GM23338 (cell line): ENCODE results near the gene NTM. TPM values are rescaled to one million over a fixed set of nuclear protein-coding genes. Genes with fewer than 3 reads are reported as not detected.
A peak's percentile ranks its signal among the peaks of the same experiment; 100 is the strongest.

Source experiments
- ATAC-seq: fragments of 200-7000 bp; cut with Tn5 transposase; 3 replicates; pipeline ENCODE4 v1.9.1; 2020
- DNase-seq: peaks from one replicate; pipeline ENCODE4 v3.0.0-alpha.2; 2015; ENCODE audit warnings: low spot score
- H2AFZ ChIP-seq: fragments of 200-600 bp; sonication (generic); 2 replicates; pipeline ENCODE4 v1.8.0; 2016; ENCODE audit warnings: antibody characterized with exemption, mild to moderate bottlenecking, moderate library complexity
- H3F3A ChIP-seq: fragments of 200-600 bp; sonication (generic); replicated peaks from 2 replicates; pipeline ENCODE4 v1.8.0; 2017; ENCODE audit warnings: antibody characterized with exemption, mixed run types, low read depth
- H3K27ac ChIP-seq: fragments of 200-600 bp; sonication (generic); 2 replicates; pipeline ENCODE4 v1.6.1; 2016; ENCODE audit warnings: low read depth
- H3K27me3 ChIP-seq: fragments of 200-600 bp; sonication (generic); 2 replicates; pipeline ENCODE4 v1.8.0; 2016; ENCODE audit warnings: mild to moderate bottlenecking, mixed run types, moderate library complexity; ENCODE audit not compliant: insufficient read depth
- H3K36me3 ChIP-seq: fragments of 200-600 bp; sonication (generic); 2 replicates; pipeline ENCODE4 v1.8.0; 2016; ENCODE audit warnings: mild to moderate bottlenecking; ENCODE audit not compliant: insufficient read depth
- H3K4me1 ChIP-seq: fragments of 200-600 bp; sonication (generic); 2 replicates; pipeline ENCODE4 v1.8.0; 2016; ENCODE audit warnings: mild to moderate bottlenecking, moderate library complexity; ENCODE audit not compliant: insufficient read depth
- H3K4me2 ChIP-seq: fragments of 200-600 bp; sonication (generic); 2 replicates; pipeline ENCODE4 v1.7.1; 2017; ENCODE audit warnings: mixed run types
- H3K4me3 ChIP-seq: fragments of 200-600 bp; sonication (generic); 2 replicates; pipeline ENCODE4 v1.6.1; 2016; ENCODE audit warnings: mixed run types
- H3K79me2 ChIP-seq: fragments of 200-600 bp; sonication (generic); replicated peaks from 2 replicates; pipeline ENCODE4 v1.8.0; 2017; ENCODE audit warnings: mild to moderate bottlenecking; ENCODE audit not compliant: insufficient read depth
- H3K9me2 ChIP-seq: fragments of 200-600 bp; sonication (generic); 2 replicates; pipeline ENCODE4 v1.8.0; 2017; ENCODE audit not compliant: insufficient read depth
- H4K20me1 ChIP-seq: fragments of 200-600 bp; sonication (generic); replicated peaks from 2 replicates; pipeline ENCODE4 v1.8.0; 2017; ENCODE audit warnings: mild to moderate bottlenecking; ENCODE audit not compliant: insufficient read depth
- H3K27ac Mint-ChIP-seq: 2 replicates; pipeline ENCODE4 v1.8.0; 2020; ENCODE audit warnings: inconsistent platforms, mild to moderate bottlenecking, moderate library complexity, mixed read lengths
- H3K27me3 Mint-ChIP-seq: 3 replicates; pipeline ENCODE4 v1.8.0; 2022; ENCODE audit warnings: low read depth, mild to moderate bottlenecking, moderate library complexity, mixed read lengths, inconsistent platforms; ENCODE audit not compliant: insufficient read depth, poor library complexity
- H3K36me3 Mint-ChIP-seq: 3 replicates; pipeline ENCODE4 v1.8.0; 2021; ENCODE audit warnings: low read depth, mild to moderate bottlenecking, inconsistent platforms, moderate library complexity, mixed read lengths
- H3K4me1 Mint-ChIP-seq: 3 replicates; pipeline ENCODE4 v1.8.0; 2020; ENCODE audit warnings: mild to moderate bottlenecking, inconsistent platforms, mixed read lengths
- H3K4me3 Mint-ChIP-seq: 3 replicates; pipeline ENCODE4 v1.8.0; 2021; ENCODE audit warnings: moderate library complexity, mild to moderate bottlenecking, inconsistent platforms, mixed read lengths
- H3K9me3 Mint-ChIP-seq: 3 replicates; pipeline ENCODE4 v1.8.0; 2020; ENCODE audit warnings: moderate library complexity, mild to moderate bottlenecking, inconsistent platforms, mixed read lengths
- CTCF ChIP-seq, 2 experiments: fragments of 200-600 bp in 1 of 2; sonication (generic) in 1 of 2; conservative IDR thresholded peaks; 2 replicates each; pipeline versions ENCODE4 v1.5.1 to v1.6.1; 2016 to 2017; ENCODE audit warnings: antibody characterized with exemption in 2 of 2, low read depth in 2 of 2, mild to moderate bottlenecking in 2 of 2, moderate library complexity in 1 of 2
- EZH2 ChIP-seq: fragments of 200-600 bp; sonication (generic); IDR thresholded peaks from one replicate; pipeline ENCODE4 v1.8.0; 2017; ENCODE audit warnings: antibody characterized with exemption, mild to moderate bottlenecking, low read depth; ENCODE audit not compliant: unreplicated experiment
- NANOG ChIP-seq: IDR thresholded peaks from 2 replicates; pipeline ENCODE4 v1.6.1; 2016; ENCODE audit warnings: antibody characterized with exemption, borderline replicate concordance
- POLR2AphosphoS5 ChIP-seq: IDR thresholded peaks from 2 replicates; pipeline ENCODE4 v1.6.1; 2016; ENCODE audit warnings: antibody characterized with exemption, low read depth
- REST ChIP-seq: IDR thresholded peaks from one replicate; pipeline ENCODE4 v1.6.1; 2018; ENCODE audit warnings: antibody characterized with exemption; ENCODE audit not compliant: unreplicated experiment
- STAT1 ChIP-seq: IDR thresholded peaks from one replicate; pipeline ENCODE4 v1.6.1; 2016; ENCODE audit warnings: antibody characterized with exemption; ENCODE audit not compliant: unreplicated experiment
- polyA plus RNA-seq: library from polyadenylated mRNA; unstranded; fragments of >200 nt; fragmentation: Nextera tagmentation; extraction: Ambion mirVana; gene quantifications from 2 replicates; pipeline ENCODE4 v1.2.1, GENCODE V29; 2016
- total RNA-seq: library from RNA; depleted of rRNA; stranded (reverse); fragments of >200 nt; shearing (Covaris generic); gene quantifications from 2 replicates; pipeline ENCODE4 v1.2.3, GENCODE V29; 2014

NTM gene
- total and polyA plus RNA-seq, 2 experiments from 2014 or later = 10.6 to 14.6 TPM

GRCh38 chr11:132177106-132177505, 806.7 kb downstream of the NTM start:
- H4K20me1 ChIP-seq = no peaks in the 10 kb centered on the region
- peak; percentile 34; the same call in 2 of the 3 replicates for ATAC-seq

GRCh38 chr11:132184079-132184478, 813.7 kb downstream of the NTM start:
- Histone ChIP-seq H3K27me3 (no peaks in the 10 kb centered on the region), H2AFZ (no peak overlapping the region), H4K20me1 (no peaks in the 10 kb centered on the region), H3K9me2 (no peaks in the 10 kb centered on the region), H3K4me2 (no peak overlapping the region), H3F3A (no peaks in the 10 kb centered on the region), H3K79me2 (no peaks in the 10 kb centered on the region), H3K4me3 (no peak overlapping the region), H3K27ac (no peak overlapping the region), H3K4me1 (no peaks in the 10 kb centered on the region), H3K36me3 (no peaks in the 10 kb centered on the region)
- Mint-ChIP-seq H3K4me3 (no peak overlapping the region), H3K27me3 (peaks cover 2% of the 10 kb centered on the region), H3K9me3 (no peaks in the 10 kb centered on the region), H3K36me3 (no peaks in the 10 kb centered on the region), H3K4me1 (no peaks in the 10 kb centered on the region), H3K27ac (no peak overlapping the region)
- DNase-seq (peak; percentile 11), ATAC-seq (peak; percentile 71)
- TF ChIP-seq CTCF (conservative IDR thresholded peaks at IDR 0.05; ENCODE audit: low read depth in 2 of 2) (peak; percentile 24 to 34; a peak in 3 of 4 replicates), EZH2 (no peak)

More at GRCh38 chr11:132177106-132177505, 806.7 kb downstream of the NTM start:
- Histone ChIP-seq H3K27me3 (no peaks in the 10 kb centered on the region), H3K4me3 (no peak overlapping the region), H3K9me2 (no peaks in the 10 kb centered on the region), H3K4me2 (no peak overlapping the region), H3K79me2 (no peaks in the 10 kb centered on the region), H3K36me3 (no peaks in the 10 kb centered on the region), H3K27ac (no peak overlapping the region), H3K4me1 (no peaks in the 10 kb centered on the region), H3F3A (no peaks in the 10 kb centered on the region), H2AFZ (no peak overlapping the region)
- TF ChIP-seq NANOG = no peak
- TF ChIP-seq STAT1 = no peak
- peak; percentile 81 for TF ChIP-seq REST
- no peak for TF ChIP-seq POLR2AphosphoS5
- Mint-ChIP-seq H3K4me3 (no peak overlapping the region), H3K4me1 (no peaks in the 10 kb centered on the region), H3K27me3 (no peaks in the 10 kb centered on the region), H3K27ac (no peak overlapping the region), H3K9me3 (no peaks in the 10 kb centered on the region), H3K36me3 (no peaks in the 10 kb centered on the region)
- DNase-seq = peak; percentile 80
